ENCODE measurements around the gene AHDC1.
A peak's percentile ranks its signal among the peaks of the same experiment; 100 is the strongest.

The AHDC1 gene

GRCh38 chr1:27650171-27650538 is 46.2 kb upstream of the AHDC1 start:
- Histone ChIP-seq H3K9ac (ENCODE audit: low read depth, low read length) (no peak overlapping the region), H3K9me3 (ENCODE audit: insufficient read depth, low read length, severe bottlenecking) (no peaks in the 10 kb centered on the region), H3K4me2 (ENCODE audit: insufficient read depth, low read length) (no peak overlapping the region), H3K4me1 (ENCODE audit: insufficient read depth, low read length) (peaks cover 18% of the 10 kb centered on the region), H3K27ac (ENCODE audit: low read length) (peak overlapping the region; percentile 38; the same call in 1 of the 2 replicates), H3K4me3 (ENCODE audit: low read depth in 1 of 2, low read length in 2 of 2) (no peak overlapping the region), H3K79me2 (ENCODE audit: insufficient read depth, low read length) (no peaks in the 10 kb centered on the region), H4K20me1 (ENCODE audit: insufficient read depth, low read length) (no peaks in the 10 kb centered on the region), H3K36me3 (ENCODE audit: insufficient read depth, low read length) (no peaks in the 10 kb centered on the region), H2AFZ (ENCODE audit: low read depth, low read length) (no peak overlapping the region), H3K27me3 (ENCODE audit: insufficient read depth, low read length, poor library complexity) (no peaks in the 10 kb centered on the region)
- TF ChIP-seq EZH2 (IDR thresholded peaks at IDR 0.05; ENCODE audit: borderline replicate concordance, low read depth, low read length, severe bottlenecking) (no peak), CTCF (IDR thresholded peaks at IDR 0.05; ENCODE audit: borderline replicate concordance, extremely low read depth, low read length, poor library complexity, severe bottlenecking) (no peak)
- ATAC-seq (ENCODE audit: insufficient read depth, low read depth) (no peak), DNase-seq (no peak)

- H3K9me3 ChIP-seq (ENCODE audit: insufficient read depth, low read length, severe bottlenecking) = no peaks in the 10 kb centered on the region
- no peak for TF ChIP-seq EZH2 (IDR thresholded peaks at IDR 0.05; ENCODE audit: borderline replicate concordance, low read depth, low read length, severe bottlenecking)
- no peak for TF ChIP-seq CTCF (IDR thresholded peaks at IDR 0.05; ENCODE audit: borderline replicate concordance, extremely low read depth, low read length, poor library complexity, severe bottlenecking)
- no peak overlapping the region for H3K4me3 ChIP-seq (ENCODE audit: low read depth in 1 of 2, low read length in 2 of 2)
- no peak overlapping the region for H3K9ac ChIP-seq (ENCODE audit: low read depth, low read length)
- H3K27me3 ChIP-seq (ENCODE audit: insufficient read depth, low read length, poor library complexity) = no peaks in the 10 kb centered on the region
- no peaks in the 10 kb centered on the region for H3K79me2 ChIP-seq (ENCODE audit: insufficient read depth, low read length)
- H3K36me3 ChIP-seq (ENCODE audit: insufficient read depth, low read length) = no peaks in the 10 kb centered on the region
- H3K4me1 ChIP-seq (ENCODE audit: insufficient read depth, low read length) = peaks cover 20% of the 10 kb centered on the region
- H3K27ac ChIP-seq (ENCODE audit: low read length) = no peak overlapping the region
- ATAC-seq (ENCODE audit: insufficient read depth, low read depth) (no peak), DNase-seq (no peak)
- H4K20me1 ChIP-seq (ENCODE audit: insufficient read depth, low read length) = no peaks in the 10 kb centered on the region
- no peak overlapping the region for H3K4me2 ChIP-seq (ENCODE audit: insufficient read depth, low read length)
- no peak overlapping the region for H2AFZ ChIP-seq (ENCODE audit: low read depth, low read length)
Observed at GRCh38 chr1:27649306-27649635, 45.3 kb upstream of the AHDC1 start.

GRCh38 chr1:27648602-27649305 is 44.8 kb upstream of the AHDC1 start:
- no peak overlapping the region for H3K4me3 ChIP-seq (ENCODE audit: low read depth in 1 of 2, low read length in 2 of 2)
- ATAC-seq (ENCODE audit: insufficient read depth, low read depth) (no peak), DNase-seq (no peak)
- no peak overlapping the region for H3K9ac ChIP-seq (ENCODE audit: low read depth, low read length)
- no peak for TF ChIP-seq CTCF (IDR thresholded peaks at IDR 0.05; ENCODE audit: borderline replicate concordance, extremely low read depth, low read length, poor library complexity, severe bottlenecking)
- TF ChIP-seq EZH2 (IDR thresholded peaks at IDR 0.05; ENCODE audit: borderline replicate concordance, low read depth, low read length, severe bottlenecking) = no peak
- H3K27me3 ChIP-seq (ENCODE audit: insufficient read depth, low read length, poor library complexity) = no peaks in the 10 kb centered on the region
- H3K27ac ChIP-seq (ENCODE audit: low read length) = no peak overlapping the region
- H3K9me3 ChIP-seq (ENCODE audit: insufficient read depth, low read length, severe bottlenecking) = no peaks in the 10 kb centered on the region
- peaks cover 25% of the 10 kb centered on the region for H3K4me1 ChIP-seq (ENCODE audit: insufficient read depth, low read length)
- no peak overlapping the region for H3K4me2 ChIP-seq (ENCODE audit: insufficient read depth, low read length)
- no peaks in the 10 kb centered on the region for H4K20me1 ChIP-seq (ENCODE audit: insufficient read depth, low read length)
- H3K36me3 ChIP-seq (ENCODE audit: insufficient read depth, low read length) = no peaks in the 10 kb centered on the region
- H3K79me2 ChIP-seq (ENCODE audit: insufficient read depth, low read length) = no peaks in the 10 kb centered on the region
- no peak overlapping the region for H2AFZ ChIP-seq (ENCODE audit: low read depth, low read length)
